Frontal cortex (tissue), 4 donors: ENCODE measurements around the gene ZHX3. TPM values are rescaled to one million over a fixed set of nuclear protein-coding genes. Genes with fewer than 3 reads are reported as not detected.

Source experiments
- DNase-seq, 2 donors: peaks; one replicate each; pipeline ENCODE4 v3.0.0; 2012; ENCODE audit warnings: low spot score in 2 of 2
- FAIRE-seq: peaks from 2 replicates; lab custom pipeline; 2012; peaks lifted over from hg19 to GRCh38; lab: Jason Lieb, UNC
- total RNA-seq: library from RNA; depleted of rRNA; stranded (reverse); fragments of >200 nt; gene quantifications from one replicate; pipeline ENCODE4 v1.2.3, GENCODE V29; 2014
- donor health status: control.
- donor health status: control.
- donor health status: control.

The ZHX3 gene
- total RNA-seq, 1 donor from 2014 or later, result 14.3 TPM

DNA sequence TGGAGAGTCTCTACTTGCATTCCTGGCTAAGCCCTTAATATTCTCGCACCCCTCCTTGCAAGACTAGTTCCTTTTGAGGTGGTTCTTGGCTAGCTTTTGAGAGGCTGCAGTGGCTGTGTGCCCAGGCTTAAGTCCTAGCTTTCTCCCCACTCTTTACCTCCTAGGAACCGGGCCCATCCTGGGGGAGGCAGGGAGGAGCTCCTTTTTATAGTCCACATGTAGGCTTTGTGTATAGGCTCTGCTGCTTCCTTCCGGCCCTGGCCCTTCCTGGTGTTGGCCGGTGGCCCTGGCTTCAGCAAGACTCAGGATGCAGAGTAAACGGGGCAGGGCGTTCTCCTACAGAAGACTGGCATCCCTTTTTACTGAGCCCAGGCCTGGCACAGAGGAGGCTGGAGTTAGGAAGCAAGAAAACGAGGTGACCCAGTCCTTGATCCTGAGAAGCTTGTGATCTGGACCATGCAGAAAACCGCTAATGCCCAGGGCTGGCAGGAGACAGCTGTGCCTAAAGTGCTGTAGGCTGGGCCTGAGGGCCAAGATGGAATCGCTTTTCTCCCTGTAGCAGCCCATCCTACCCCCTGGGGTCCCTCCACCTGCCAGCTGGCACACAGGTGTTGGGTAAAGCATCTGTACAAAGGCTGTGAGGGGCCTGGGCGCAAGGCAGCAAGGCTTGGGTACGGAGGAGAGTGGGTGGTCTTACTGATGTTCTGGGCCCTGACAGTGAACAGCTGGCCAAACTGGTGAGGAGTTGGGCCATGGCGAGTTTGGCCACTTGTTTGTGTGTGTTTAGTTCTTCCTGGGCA lies 171.5 kb downstream of the ZHX3 start:
- no peak for DNase-seq
- FAIRE-seq, result no peak

DNA sequence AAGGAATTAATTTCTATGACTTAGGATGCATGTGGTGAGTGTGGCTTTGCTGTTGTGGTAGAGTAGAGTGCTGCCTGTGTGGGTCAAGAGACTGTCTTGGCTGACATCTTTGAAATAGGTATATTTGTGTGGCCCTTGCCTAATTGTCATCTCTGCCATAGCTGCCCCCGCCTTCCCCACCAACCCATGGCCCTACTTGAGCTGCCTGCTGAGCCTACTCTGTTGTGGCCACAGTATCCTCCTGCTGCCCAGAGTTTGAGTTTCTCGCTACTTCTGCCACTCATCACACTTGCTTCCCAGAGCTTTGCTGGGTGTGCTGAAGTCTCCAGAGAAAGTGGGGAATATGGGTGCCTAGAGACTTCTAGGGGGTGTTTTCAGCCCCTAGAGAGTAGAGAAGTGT lies 172.2 kb downstream of the ZHX3 start:
- DNase-seq, result no peak
- no peak for FAIRE-seq

DNA sequence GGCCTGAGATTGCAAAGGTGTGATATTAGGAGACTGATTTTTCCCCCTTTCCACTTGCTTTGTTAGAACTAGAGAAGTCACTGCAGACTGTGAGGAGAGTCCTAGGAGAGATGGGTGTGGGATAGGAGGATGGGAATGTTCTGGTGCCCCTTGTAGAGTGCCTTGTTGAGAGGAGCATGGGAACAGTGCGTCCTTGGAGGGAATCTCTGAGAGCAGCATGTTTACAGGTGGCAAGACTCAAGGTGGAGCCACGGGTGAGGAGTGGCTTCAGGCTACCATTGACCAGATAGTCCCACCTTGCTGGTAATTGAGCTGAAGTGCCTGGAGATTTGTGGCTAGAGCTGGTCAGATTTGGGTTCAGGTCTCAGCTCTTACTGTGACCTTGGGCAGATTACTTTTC lies 174.2 kb downstream of the ZHX3 start:
- FAIRE-seq (no peak), DNase-seq (no peak)

DNA sequence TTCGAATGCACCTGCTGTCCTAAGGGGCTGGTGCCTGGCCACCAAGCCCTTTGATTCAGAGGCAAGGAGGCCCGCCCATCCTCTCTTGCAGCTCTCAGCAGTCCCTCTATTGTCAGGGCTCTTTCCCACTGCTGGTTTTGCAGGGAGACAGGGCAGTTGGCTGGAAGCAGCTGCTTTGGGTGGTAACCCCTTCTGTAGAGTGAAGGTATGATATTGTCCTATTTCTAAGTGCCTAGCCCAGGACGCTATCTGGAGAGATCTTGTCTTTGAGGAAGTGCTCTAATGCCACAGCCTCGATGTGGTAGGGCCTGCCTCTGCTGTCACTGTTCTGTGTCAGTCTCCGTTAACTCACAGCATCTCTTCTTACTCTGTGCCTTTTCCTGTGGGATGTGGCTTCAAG lies 174.6 kb downstream of the ZHX3 start:
- DNase-seq (no peak), FAIRE-seq (no peak)

DNA sequence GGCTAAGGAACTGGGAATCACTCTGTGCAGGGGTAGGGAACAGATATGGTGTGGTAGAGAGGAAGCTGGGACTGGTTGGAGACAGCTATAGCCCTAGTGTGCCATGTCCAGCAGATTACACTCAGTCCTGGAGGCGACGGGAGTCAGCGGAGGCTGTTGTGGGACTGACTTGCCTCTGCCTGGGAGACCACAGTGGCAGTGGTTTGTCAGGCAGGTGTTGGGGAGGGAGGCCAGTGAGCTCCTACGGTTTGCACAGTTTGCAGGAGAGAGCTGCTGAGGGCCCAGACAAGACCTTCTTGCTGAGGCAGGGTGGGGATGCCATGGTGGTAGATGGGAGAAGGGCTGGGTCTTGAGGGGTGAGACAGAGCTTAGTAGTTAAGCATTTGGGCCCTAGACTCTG lies 175.3 kb downstream of the ZHX3 start:
- FAIRE-seq, result no peak
- DNase-seq, result no peak

DNA sequence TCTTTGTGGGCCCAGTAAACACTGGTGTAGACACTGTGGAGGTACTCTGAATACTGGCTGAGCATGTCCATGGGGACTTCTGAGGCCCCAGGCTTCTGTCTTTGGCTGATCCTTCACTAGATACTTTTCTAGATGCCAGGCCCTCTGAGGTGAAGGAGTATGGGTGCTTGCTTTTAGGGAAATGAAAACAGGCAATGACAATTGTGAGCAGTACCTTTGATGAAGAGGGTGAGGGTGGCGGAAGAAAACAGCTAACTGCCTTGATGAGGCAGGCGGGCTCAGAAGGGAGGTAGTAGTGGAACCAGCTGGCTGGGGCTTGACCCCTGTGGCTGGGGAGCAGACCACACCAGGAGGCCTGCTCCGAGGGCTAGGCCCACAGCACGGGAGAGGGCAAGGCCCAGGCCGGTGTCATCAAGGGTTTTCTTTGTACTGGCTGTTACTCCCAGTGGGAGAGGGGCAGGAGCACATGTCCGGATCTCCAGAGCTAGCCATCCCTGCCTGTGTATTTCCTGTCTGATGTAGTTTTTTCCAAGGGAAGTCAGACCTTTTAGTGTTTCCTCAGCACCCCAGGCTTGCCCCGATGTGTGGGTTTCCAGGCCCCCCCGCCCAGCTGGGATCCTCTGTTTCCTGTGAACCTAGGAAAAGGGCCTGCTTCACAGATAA lies 176.2 kb downstream of the ZHX3 start:
- DNase-seq (no peak), FAIRE-seq (no peak)

DNA sequence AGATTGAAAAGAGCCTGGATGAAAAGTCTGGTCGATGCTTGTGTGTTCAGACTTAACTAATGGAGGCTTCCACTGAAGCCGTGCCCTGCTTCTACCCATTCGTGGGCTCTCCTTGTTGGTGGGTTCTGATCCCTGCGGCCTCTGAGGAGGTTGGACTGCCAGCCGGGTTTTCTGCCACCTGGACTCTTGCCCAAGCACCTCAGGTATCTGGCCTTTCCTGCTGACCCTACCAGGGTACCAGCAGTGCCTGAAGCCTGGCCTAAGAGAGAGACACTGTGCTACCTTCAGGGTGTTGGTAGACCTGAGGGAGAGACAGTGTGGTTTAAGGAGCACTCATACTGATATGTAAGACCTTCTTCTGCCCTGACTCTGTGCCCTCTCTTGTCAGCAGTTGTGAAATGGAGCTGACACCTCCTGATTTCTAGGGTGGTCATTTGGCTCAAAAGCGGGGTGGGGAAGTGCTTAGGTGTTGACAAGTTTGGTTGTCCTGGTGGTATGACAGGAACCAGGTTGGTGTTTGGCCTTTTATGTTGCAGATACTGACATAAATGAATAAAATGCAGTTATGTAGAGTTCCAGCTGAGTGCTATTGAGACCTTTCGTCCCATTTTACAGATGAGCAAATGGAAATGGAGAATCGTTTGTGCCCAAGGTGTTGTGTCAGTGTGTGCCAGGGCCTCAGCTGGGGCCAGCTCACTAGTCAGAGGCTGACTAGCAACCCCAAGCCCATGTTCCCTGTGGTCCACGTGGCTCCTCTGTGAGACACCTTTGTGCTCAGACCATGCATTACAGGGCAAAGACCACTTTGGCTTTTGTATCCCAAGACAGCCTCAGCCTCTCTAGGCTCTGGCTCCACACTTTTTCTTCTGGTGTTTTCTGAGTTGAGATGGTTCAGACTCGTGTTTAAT lies 177.1 kb downstream of the ZHX3 start:
- FAIRE-seq (no peak), DNase-seq (no peak)

DNA sequence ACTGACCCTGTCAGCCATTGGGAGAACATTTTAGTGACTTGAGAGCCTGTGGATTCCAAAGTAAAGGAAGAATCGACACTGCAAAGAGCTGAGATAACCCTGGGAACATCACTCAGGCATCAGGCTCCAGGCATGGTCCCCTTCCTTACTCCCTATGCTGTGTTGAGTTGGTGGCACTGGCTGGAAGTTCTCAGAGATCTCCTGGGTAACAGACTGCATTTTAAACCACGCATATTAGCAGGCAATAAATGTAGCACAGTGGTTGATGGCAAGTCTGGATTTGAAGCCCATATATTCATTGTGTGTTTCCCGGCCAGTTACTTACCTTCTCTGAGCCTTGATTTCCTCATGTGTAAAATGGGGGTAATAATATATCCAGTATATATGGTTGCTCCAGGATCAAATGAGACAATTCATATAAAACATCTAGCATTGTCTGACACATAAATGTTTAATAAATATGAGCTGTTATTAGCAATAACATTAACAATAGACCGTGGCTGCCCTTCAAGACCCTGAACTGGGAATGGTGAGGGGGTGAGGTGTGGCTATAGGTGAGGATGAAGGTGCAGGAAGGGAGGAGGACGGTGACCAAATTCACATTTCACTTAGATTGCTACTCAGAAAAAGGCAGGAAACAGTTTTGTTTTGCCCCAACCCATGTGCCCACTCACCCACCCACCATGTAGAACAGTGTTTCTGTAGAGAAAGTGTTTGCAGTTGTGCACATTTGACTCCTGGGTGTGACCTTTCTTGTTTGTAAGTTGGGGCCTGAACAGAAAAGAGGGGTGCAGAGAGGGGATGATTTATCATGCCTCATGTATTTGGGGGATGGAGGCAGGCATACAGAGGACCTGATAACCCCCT lies 178.1 kb downstream of the ZHX3 start:
- FAIRE-seq, result no peak
- no peak for DNase-seq

DNA sequence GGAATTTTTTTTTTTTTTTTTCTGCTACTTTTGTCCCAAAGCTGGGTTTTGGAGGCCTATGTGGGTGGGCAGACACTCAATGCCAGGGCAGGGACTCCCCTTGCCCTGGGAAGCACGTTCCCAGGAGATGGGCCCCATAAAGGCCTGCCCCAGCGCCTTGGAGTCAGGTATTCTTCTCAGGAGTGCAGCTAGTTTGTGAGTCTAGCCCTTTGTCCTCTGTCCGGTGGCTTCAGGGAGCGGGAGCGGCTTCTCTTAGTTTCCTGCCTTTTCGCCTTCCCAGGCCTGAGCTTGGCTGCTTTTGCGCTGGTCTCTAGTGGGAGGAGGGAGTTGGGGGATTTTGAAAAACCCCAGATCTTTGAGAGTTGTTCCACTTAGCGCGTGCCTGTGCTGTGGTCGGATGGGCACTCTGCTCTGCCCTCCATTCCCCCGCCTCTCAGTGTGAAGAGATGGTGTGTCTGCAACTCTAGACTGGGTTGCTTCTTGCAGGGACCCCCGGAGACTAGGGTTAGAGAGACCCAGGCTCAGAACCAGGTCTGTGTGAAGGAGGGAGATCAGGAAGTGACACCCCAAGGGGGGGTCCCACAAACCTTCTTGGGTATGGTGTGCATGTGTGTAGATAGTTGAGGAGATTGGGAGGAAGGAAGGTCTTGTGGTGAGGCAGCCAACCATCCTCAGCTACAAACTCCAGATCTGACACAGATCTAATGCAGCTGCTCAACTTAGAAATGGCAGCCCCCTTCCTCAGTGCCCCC lies 178.9 kb downstream of the ZHX3 start:
- no peak for DNase-seq
- no peak for FAIRE-seq

DNA sequence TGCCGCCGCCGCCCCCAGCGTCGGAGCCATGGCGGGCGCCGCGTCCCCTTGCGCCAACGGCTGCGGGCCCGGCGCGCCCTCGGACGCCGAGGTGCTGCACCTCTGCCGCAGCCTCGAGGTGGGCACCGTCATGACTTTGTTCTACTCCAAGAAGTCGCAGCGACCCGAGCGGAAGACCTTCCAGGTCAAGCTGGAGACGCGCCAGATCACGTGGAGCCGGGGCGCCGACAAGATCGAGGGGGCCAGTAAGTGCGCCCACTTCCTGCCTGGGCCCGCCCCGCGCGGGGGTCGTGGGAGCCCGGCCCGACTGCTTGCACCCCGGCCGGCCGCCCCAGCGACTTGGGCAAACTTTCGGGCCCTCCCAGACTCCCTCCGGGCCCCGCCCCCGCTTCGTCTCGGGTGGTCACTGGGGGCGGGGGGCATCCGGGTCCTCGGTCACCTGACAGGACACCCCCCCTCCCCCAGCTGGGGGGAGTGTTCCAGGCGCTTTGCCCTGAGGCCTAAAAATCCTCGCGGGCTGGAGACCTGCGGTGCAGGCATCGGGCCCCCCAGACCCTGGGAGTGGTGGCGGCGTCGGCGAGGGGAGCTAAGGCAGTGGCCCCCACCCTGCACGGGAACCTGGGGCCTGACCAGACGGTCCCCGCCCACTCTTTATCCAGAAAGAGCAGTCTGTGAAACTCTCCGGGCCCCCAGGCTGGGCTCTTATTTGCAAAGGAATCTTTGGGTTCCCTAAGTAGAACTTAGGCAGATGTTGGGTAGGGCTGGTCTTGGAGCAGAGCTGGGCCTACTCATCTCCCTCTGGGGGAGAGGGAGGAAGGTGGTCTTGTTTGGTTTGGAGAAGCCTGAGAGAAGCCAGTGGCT lies 179.7 kb downstream of the ZHX3 start:
- DNase-seq, result peak; percentile 69 to 75
- no peak for FAIRE-seq

DNA sequence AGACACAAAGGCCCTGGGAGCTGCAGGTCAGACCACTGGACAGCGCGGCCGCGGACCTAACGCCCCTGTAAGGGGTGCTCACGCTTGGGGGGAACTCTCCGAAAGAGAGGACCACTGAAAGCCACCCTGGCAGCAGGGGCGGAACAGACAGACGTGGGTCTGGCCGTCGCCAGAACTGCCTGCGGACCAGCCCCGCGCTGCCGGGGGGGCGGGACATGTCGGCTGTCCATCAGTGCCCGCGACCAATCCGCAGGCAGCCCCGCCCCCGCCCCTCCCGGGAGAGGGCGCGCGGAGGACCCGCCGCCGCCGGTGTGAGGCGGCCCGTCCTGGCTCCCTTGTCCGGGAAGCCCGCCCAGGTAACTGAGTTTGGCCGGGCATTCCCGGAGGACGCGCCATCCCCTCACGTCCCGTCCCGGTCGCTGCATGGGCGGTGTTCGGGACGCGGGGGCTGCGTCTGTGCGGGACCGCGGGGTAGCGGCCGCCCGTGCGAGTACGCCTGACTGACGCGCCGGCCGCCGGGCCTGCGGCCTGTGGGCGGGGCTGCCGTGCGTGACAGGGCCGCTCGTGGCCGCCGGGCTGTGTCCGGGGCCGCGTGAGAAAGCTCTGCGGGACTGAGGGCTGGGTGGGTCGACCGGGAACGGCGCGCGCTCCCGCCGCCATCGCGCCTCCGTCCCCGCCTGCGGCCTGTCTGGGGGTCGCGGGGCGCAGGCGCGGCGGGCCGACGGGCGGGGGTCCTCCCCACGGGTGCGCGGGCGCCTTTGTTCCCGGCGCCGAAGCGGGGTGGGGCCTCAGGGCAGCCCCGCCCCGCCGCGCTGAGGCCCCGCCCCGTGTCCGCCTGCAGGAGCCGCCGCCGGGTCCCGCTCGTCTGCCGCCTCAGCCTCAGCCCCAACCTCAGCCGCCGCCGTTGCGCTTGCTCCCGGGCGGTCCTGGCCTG lies 180.6 kb downstream of the ZHX3 start, which contains the start of gene PLCG1:
Gene PLCG1, plus strand, starts transcription at position 864 of the 934 bp plus-strand sequence. CDS start 99 bp downstream, outside the sequence.
- DNase-seq (peak; percentile 97 to 98), FAIRE-seq (no peak)

DNA sequence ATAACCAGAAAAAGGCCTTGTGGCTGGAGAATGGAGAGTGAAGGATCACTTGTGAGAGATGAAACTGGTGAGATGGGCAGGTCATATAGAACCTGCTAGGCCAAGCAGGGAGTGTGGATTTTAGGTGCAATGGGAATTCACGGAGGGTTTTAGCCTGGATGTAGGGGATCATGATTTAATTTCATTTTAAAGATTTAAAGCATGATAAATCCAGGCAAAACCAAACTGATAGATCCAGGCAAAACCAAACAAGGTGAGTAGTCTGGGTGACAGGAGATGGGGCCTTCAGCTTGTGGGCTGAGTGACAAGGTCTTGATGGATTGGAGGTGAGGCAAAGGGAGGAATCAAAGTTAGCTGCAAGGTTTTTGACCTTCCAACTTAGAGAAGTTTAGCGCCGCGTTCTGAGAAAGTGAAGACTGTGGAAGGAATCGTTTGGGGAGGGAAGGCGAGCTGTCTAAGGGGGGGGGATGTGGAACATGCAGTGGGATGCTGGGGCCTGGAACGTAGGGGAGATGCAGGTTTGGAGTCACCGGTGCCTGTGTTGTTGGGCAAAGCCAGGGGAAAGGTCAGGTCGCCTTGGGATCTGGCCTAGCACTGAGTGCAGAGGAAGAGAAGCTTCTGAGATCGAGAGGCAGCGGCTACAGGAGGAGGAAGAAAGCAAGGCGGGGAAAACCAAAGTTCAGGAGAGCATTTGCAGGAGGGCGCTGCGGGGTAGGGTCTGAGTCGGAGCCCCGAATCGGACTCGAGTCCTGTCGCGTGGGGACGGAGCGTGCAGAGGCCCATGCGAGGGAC lies 181.4 kb downstream of the ZHX3 start:
- FAIRE-seq (no peak), DNase-seq (no peak)

DNA sequence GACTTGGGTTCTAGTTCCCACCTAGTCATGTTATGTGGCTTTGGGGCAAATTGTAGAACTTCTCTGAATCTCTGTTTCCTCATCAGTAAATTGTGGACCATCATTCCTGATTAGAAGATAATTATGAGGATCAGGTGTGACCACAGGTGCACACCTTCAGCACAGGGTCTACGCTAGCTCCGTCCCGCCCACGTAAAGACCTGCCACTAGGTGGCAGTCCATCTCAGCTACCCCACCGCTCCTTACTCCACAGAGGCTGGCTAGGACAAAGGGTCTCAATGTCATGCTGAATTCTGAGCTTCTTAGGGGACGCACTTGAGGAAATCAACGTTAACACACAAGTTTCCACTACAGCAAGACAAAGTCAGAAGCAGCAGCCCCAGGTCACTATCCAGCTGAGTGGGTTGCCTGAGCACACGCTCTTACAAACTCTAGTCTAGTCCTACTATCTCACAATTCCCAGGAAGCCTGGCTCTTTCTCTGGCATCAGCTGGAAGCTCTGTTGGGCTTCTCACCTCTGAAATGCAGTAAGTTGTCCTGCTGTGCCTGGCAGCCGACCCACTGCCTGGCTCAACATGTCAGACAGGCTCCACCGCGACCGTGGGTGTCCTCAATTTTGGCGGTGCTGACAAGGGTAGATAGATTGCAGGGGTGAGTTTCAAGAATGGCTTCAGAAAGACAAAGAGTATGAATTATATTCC lies 182.2 kb downstream of the ZHX3 start:
- DNase-seq (no peak), FAIRE-seq (no peak)

DNA sequence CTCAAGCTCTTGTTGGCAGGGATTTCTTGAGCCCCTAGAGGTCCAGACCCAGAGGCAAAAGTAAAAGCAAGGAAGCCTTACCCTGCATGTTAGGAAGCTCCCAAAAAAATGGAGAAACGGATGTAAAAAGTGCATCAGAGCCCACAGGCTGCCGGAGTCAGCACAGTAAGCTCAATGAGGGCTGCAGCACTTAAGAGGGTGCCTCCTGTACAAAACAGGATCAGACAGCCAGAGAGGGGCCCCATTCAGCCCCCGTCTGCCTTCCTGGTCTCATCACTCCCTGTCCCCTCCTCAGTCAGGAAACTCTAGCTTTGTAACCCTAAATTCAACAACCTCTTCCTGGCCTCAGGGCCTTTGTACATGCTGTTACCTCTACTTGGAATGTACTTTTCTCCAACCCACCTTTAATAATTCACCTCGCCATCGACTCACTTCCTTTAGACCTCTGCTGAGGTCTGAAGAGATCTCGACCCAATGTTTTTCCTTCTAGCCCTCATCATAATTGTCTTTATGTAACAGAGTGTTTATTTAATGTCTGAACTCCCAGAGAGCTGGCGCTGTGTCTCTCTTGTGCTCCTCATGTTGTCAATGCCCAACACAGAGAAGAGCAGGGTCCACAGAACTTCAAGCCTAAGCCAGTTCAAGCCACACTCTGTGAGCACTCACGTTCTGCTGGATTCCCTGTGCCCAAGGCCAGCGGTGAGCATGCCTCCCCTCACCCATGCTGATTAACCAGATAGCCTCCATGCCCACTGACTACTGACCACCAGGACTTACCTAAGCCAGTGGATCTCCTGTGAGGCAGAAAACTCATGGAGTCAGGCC lies 183.0 kb downstream of the ZHX3 start:
- no peak for DNase-seq
- FAIRE-seq, result no peak
